HG03095 (cell line): Measurements from ENCODE around the gene SRRM4.

Experiments used
- ATAC-seq: cut with Tn5 transposase; IDR thresholded peaks from one replicate; pipeline ENCODE4 v1.9.1; 2021; ENCODE audit warnings: moderate library complexity; ENCODE audit not compliant: unreplicated experiment

The SRRM4 gene

GRCh38 chr12:119115296-119115905 is 134.1 kb downstream of the SRRM4 start:
- no peak for ATAC-seq

GRCh38 chr12:119117936-119118335 is 136.6 kb downstream of the SRRM4 start:
- ATAC-seq = no peak

GRCh38 chr12:119118625-119119024 is 137.3 kb downstream of the SRRM4 start:
- ATAC-seq = no peak

- no peak for ATAC-seq
Measured at GRCh38 chr12:119122047-119122446, 140.7 kb downstream of the SRRM4 start.

GRCh38 chr12:119122751-119123150 is 141.4 kb downstream of the SRRM4 start:
- ATAC-seq = no peak

GRCh38 chr12:119128527-119128926 is 147.2 kb downstream of the SRRM4 start:
- no peak for ATAC-seq

- no peak for ATAC-seq
Measured at GRCh38 chr12:119129827-119130434, 148.6 kb downstream of the SRRM4 start.

GRCh38 chr12:119130523-119130922 is 149.2 kb downstream of the SRRM4 start:
- ATAC-seq = no peak

GRCh38 chr12:119134284-119135072 is 153.1 kb downstream of the SRRM4 start:
- no peak for ATAC-seq

- ATAC-seq = no peak
Measured at GRCh38 chr12:119136811-119137410, 155.6 kb downstream of the SRRM4 start.

- ATAC-seq = no peak
Measured at GRCh38 chr12:119139448-119139847, 158.1 kb downstream of the SRRM4 start.

GRCh38 chr12:119145367-119145766 is 164.0 kb downstream of the SRRM4 start:
- ATAC-seq = no peak

GRCh38 chr12:119147847-119148448 is 166.6 kb downstream of the SRRM4 start:
- no peak for ATAC-seq

GRCh38 chr12:119149270-119149669 is 167.9 kb downstream of the SRRM4 start:
- ATAC-seq = no peak

- no peak for ATAC-seq
Measured at GRCh38 chr12:119151445-119152026, 170.2 kb downstream of the SRRM4 start.

GRCh38 chr12:119153477-119154434 is 172.4 kb downstream of the SRRM4 start:
- no peak for ATAC-seq

GRCh38 chr12:119154435-119154818 is 173.1 kb downstream of the SRRM4 start:
- ATAC-seq = no peak

GRCh38 chr12:119156401-119157044 is 175.2 kb downstream of the SRRM4 start:
- no peak for ATAC-seq

- ATAC-seq = no peak
Measured at GRCh38 chr12:119157528-119157927, 176.2 kb downstream of the SRRM4 start.
